GM12878 (cell line): Measurements from ENCODE around the gene RAB31. TPM values are rescaled to one million over a fixed set of nuclear protein-coding genes. Genes with fewer than 3 reads are reported as not detected.

ENCODE experiments used
- ATAC-seq: fragments of 200-7000 bp; cut with Tn5 transposase; 3 replicates; pipeline ENCODE4 v1.9.1; 2020; ENCODE audit warnings: mild to moderate bottlenecking, moderate library complexity
- BruUV-seq: library from RNA; stranded (reverse); fragments of 400-500 nt; replicated peaks from 2 replicates; lab custom pipeline; 2021; lab: Mats Ljungman, UMichigan
- CTCF ChIA-PET: fragments of 300-600 bp; sonication (Branson Sonifier 250); formaldehyde crosslinking; extraction: SDS; loops from one replicate; lab custom pipeline; 2021; ENCODE audit warnings: inconsistent platforms; lab: Yijun Ruan, JAX
- POLR2A ChIA-PET: fragments of 350-600 bp; formaldehyde crosslinking; extraction: SDS; loops from one replicate; lab custom pipeline; 2021; ENCODE audit warnings: inconsistent platforms; lab: Charles Lee
- RAD21 ChIA-PET: fragments of 300-600 bp; sonication (Branson Sonifier 250); formaldehyde crosslinking; loops from one replicate; lab custom pipeline; 2023; ENCODE audit warnings: antibody characterized with exemption; ENCODE audit not compliant: unreplicated experiment; lab: Charles Lee
- SMC1A ChIA-PET: fragments of 300-600 bp; sonication (Branson Sonifier 250); formaldehyde crosslinking; loops from one replicate; lab custom pipeline; 2023; ENCODE audit not compliant: unreplicated experiment, uncharacterized antibody; lab: Charles Lee
- DNase-seq: peaks from one replicate; pipeline ENCODE4 v3.0.0-alpha.2; 2011; ENCODE audit warnings: low read depth, low spot score
- FAIRE-seq: peaks from 3 replicates; lab custom pipeline; 2011; peaks lifted over from hg19 to GRCh38; lab: Jason Lieb, UNC
- H2AFZ ChIP-seq: 2 replicates; pipeline ENCODE4 v1.6.0; 2011; ENCODE audit warnings: low read depth, low read length, control low read depth; ENCODE audit not compliant: control insufficient read depth
- H3K27ac ChIP-seq: 2 replicates; pipeline ENCODE4 v1.5.1; 2011; ENCODE audit warnings: control low read depth; ENCODE audit not compliant: control insufficient read depth, insufficient read depth
- H3K27me3 ChIP-seq, 2 experiments: replicated peaks in 1 of 2; 2 replicates each; pipeline versions ENCODE4 v1.6.0 to v1.6.1; 2011; ENCODE audit warnings: low read length in 1 of 2; ENCODE audit not compliant: control insufficient read depth in 2 of 2, insufficient read depth in 2 of 2
- H3K36me3 ChIP-seq, 2 experiments: 2 replicates each; pipeline ENCODE4 v1.5.1; 2011; ENCODE audit warnings: low read length in 1 of 2; ENCODE audit not compliant: control insufficient read depth in 2 of 2, insufficient read depth in 2 of 2
- H3K4me1 ChIP-seq: 2 replicates; pipeline ENCODE4 v1.6.1; 2011; ENCODE audit warnings: mild to moderate bottlenecking, low read length, moderate library complexity, mixed read lengths; ENCODE audit not compliant: control insufficient read depth, insufficient read depth
- H3K4me2 ChIP-seq: 2 replicates; pipeline ENCODE4 v1.6.0; 2011; ENCODE audit warnings: control low read depth; ENCODE audit not compliant: control insufficient read depth, insufficient read depth
- H3K4me3 ChIP-seq: fragments of 200-600 bp; sonication (generic); 2 replicates; pipeline ENCODE4 v1.5.1; 2016
- H3K79me2 ChIP-seq: 2 replicates; pipeline ENCODE4 v1.6.0; 2011; ENCODE audit warnings: low read length; ENCODE audit not compliant: control insufficient read depth, insufficient read depth
- H3K9ac ChIP-seq: 2 replicates; pipeline ENCODE4 v1.8.0; 2011; ENCODE audit warnings: low read length, control low read depth, mixed read lengths; ENCODE audit not compliant: control insufficient read depth, insufficient read depth
- H3K9me3 ChIP-seq: replicated peaks from 3 replicates; pipeline ENCODE4 v1.5.1; 2011; ENCODE audit warnings: mild to moderate bottlenecking, low read length; ENCODE audit not compliant: control insufficient read depth, insufficient read depth
- H4K20me1 ChIP-seq: 2 replicates; pipeline ENCODE4 v1.6.0; 2011; ENCODE audit not compliant: control insufficient read depth, insufficient read depth
- CHD1 ChIP-seq: IDR thresholded peaks from 2 replicates; pipeline ENCODE4 v1.6.1; 2012; ENCODE audit warnings: low read depth, low read length, improper control_type of control experiment
- HDGF ChIP-seq: fragments of 450-650 bp; IDR thresholded peaks from 2 replicates; pipeline ENCODE4 v1.6.1; 2016; ENCODE audit warnings: antibody characterized with exemption
- MTA3 ChIP-seq: IDR thresholded peaks from 2 replicates; pipeline ENCODE4 v1.6.1; 2012; ENCODE audit warnings: low read length, inconsistent platforms, borderline replicate concordance
- SMARCA5 ChIP-seq: fragments of 450-650 bp; IDR thresholded peaks from 2 replicates; pipeline ENCODE4 v1.6.1; 2017; ENCODE audit warnings: mild to moderate bottlenecking
- YY1 ChIP-seq: IDR thresholded peaks from 2 replicates; pipeline ENCODE4 v1.6.1; 2011; ENCODE audit warnings: low read depth, mild to moderate bottlenecking, low read length
- ZZZ3 ChIP-seq: IDR thresholded peaks from 2 replicates; pipeline ENCODE4 v1.6.1; 2011; ENCODE audit warnings: low read depth; ENCODE audit not compliant: control insufficient read depth, insufficient read length
- WGBS: methylation state at CpG from one replicate; pipeline ENCODE4 v1.1.6; 2016; ENCODE audit warnings: low lambda C conversion rate; ENCODE audit not compliant: insufficient replicate concordance, insufficient coverage; ENCODE audit errors: missing lambda C conversion rate; 5-methylcytosine and 5-hydroxymethylcytosine counted together
- in situ Hi-C: fragments of 300-500 bp; cut with MboI; formaldehyde crosslinking; loops from 9 replicates; pipeline ENCODE4 v1.14.3; 2018; ENCODE audit warnings: mixed read lengths
- intact Hi-C: fragments of 100-400 bp; cut with micrococcal nuclease; formaldehyde crosslinking; loops from one replicate; pipeline ENCODE4 v1.14.2; 2022; ENCODE audit not compliant: unreplicated experiment
- polyA plus RNA-seq, 11 experiments: library from polyadenylated mRNA; depleted of rRNA in 4 of 11; unstranded in 6 of 11; stranded (reverse) in 5 of 11; fragments of >200 nt; fragmentation: Nextera tagmentation in 4 of 11; fragmentation: Illumina TruSeq in 1 of 11; extraction: Ambion mirVana in 4 of 11; extraction: Trizol in 1 of 11; gene quantifications; 1 replicate in 1 of 11; 2 replicates in 10 of 11; pipeline versions ENCODE4 v1.2.1 to v1.2.3, GENCODE V29; 2011 to 2016; ENCODE audit warnings: inconsistent platforms in 2 of 11, missing spikeins in 2 of 11, low read depth in 1 of 11
- total RNA-seq, 4 experiments: library from RNA; depleted of rRNA in 3 of 4; stranded (reverse); fragments of >200 nt in 3 of 4; fragmentation: Illumina TruSeq in 1 of 4; extraction: Trizol in 1 of 4; gene quantifications; 2 replicates each; pipeline versions ENCODE4 v1.2.1 to v1.2.3, GENCODE V29; 2013 to 2021

The RAB31 gene
- total and polyA plus RNA-seq, 10 of the 15 experiments (the other 5 are each of a cell fraction or from before 2014, with no cell fraction given) = 0.80 to 23.3 (median 12.2) TPM

DNA sequence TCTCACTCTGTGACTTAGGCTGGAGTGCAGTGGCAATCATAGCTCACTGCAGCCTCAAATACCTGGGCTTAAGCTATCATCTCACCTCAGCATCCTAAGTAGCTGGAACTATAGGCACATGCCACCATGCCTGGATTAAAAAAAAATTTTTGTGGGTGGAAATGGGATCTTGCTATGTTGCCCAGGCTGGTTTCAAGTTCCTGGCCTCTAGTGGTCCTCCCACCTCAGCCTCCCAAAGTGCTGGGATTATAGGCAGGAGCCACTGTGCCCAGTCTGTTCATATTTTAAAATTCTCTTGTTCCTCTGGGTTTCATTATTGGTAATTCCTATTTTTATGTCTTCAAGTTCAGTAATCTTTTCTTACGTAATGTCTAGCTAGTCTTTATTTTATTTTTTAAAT, 25.5 kb upstream of the RAB31 start:
- no TSS peak for BruUV-seq
- FAIRE-seq = no peak
- peaks cover 3% of the 10 kb centered on the region; the same call in 1 of the 2 replicates for H3K4me1 ChIP-seq
- H4K20me1 ChIP-seq = no peaks in the 10 kb centered on the region
- H3K4me2 ChIP-seq = no peak overlapping the region
- SMC1A ChIA-PET = interaction anchor here (1.0 to 1.4 kb wide), 2 partner anchors 9 to 22 kb away, joined by 4 to 5 read pairs; no protein-coding TSS in a partner anchor
- H3K9ac ChIP-seq = no peak overlapping the region
- 100% methylated on average over 1 of the region's 1 CpG for WGBS
- TF ChIP-seq HDGF (no peak), CHD1 (no peak), MTA3 (no peak), ZZZ3 (no peak), YY1 (no peak), SMARCA5 (no peak)
- TF ChIP-seq, all 136 proteins: peak for 0
- in situ Hi-C loops (no loop called here), intact Hi-C loops (no loop called here)
- CTCF ChIA-PET = no interaction called here
- H3K4me3 ChIP-seq = no peak overlapping the region
- no peak overlapping the region for H3K27ac ChIP-seq
- H2AFZ ChIP-seq = no peak overlapping the region
- no peaks in the 10 kb centered on the region; a peak in 1 of 4 replicates for H3K27me3 ChIP-seq
- POLR2A ChIA-PET = no interaction called here
- ATAC-seq (no peak), DNase-seq (no peak)
- H3K79me2 ChIP-seq = no peaks in the 10 kb centered on the region
- RAD21 ChIA-PET = interaction anchor here (0.6 kb wide), 1 partner anchor 277 kb away, joined by 3 read pairs; no protein-coding TSS in a partner anchor
- no peaks in the 10 kb centered on the region for H3K36me3 ChIP-seq
- no peaks in the 10 kb centered on the region; the same call in 2 of the 3 replicates for H3K9me3 ChIP-seq
